ENCODE results near the gene MMP11. TPM values are rescaled to one million over a fixed set of nuclear protein-coding genes. Genes with fewer than 3 reads are reported as not detected.

MMP11 gene
- total and polyA plus RNA-seq, 11 donors, result 5.2 to 17.0 (median 10.4) TPM

GRCh38 chr22:23780146-23780748 lies 7.6 kb downstream of the MMP11 start:
- no peak for TF ChIP-seq POLR2A (IDR thresholded peaks at IDR 0.05)
- TF ChIP-seq CTCF (IDR thresholded peaks at IDR 0.05), result no peak
- no peak overlapping the region for H3K27ac ChIP-seq
- 88 to 93% (median 92%) methylated on average over 12 to 20 of the region's 20 CpGs for WGBS, 4 donors
- peaks cover 0 to 7% (median 0%) of the 10 kb centered on the region in 9 donors for H3K36me3 ChIP-seq
- peaks cover 0 to 17% (median 3%) of the 10 kb centered on the region in 12 donors for H3K4me1 ChIP-seq
- H3K9me3 ChIP-seq, result no peaks in the 10 kb centered on the region
- H3K27me3 ChIP-seq, result no peaks in the 10 kb centered on the region
- H3K4me3 ChIP-seq, result no peak overlapping the region
- DNase-seq (no peak), ATAC-seq (no peak)
- intact Hi-C loops (cut with DNase I), result no loop called here

- intact Hi-C loops (cut with DNase I), result no loop called here
- Histone ChIP-seq H3K4me3 (no peak overlapping the region), H3K27me3 (no peaks in the 10 kb centered on the region), H3K4me1 (peaks cover 0 to 15% (median 3%) of the 10 kb centered on the region in 12 donors), H3K27ac (no peak overlapping the region), H3K36me3 (peaks cover 0 to 7% (median 0%) of the 10 kb centered on the region in 9 donors), H3K9me3 (no peaks in the 10 kb centered on the region)
- TF ChIP-seq POLR2A (IDR thresholded peaks at IDR 0.05) (no peak), CTCF (IDR thresholded peaks at IDR 0.05) (no peak)
- DNase-seq, result no peak
- ATAC-seq, result no peak
- 81 to 90% (median 90%) methylated on average over 10 to 15 of the region's 15 CpGs for WGBS, 4 donors
Measured at GRCh38 chr22:23781065-23781464, 8.4 kb downstream of the MMP11 start.

GRCh38 chr22:23781511-23782183 lies 9.0 kb downstream of the MMP11 start:
- ATAC-seq, result no peak
- no peak for DNase-seq
- intact Hi-C loops (cut with DNase I), result no loop called here
- Histone ChIP-seq H3K4me3 (no peak overlapping the region), H3K4me1 (peaks cover 0 to 20% (median 8%) of the 10 kb centered on the region in 12 donors), H3K27ac (no peak overlapping the region), H3K27me3 (no peaks in the 10 kb centered on the region), H3K36me3 (peaks cover 0 to 7% (median 0%) of the 10 kb centered on the region in 9 donors), H3K9me3 (no peaks in the 10 kb centered on the region)
- TF ChIP-seq POLR2A (IDR thresholded peaks at IDR 0.05), result no peak
- TF ChIP-seq CTCF (IDR thresholded peaks at IDR 0.05), result no peak
- 65 to 87% (median 86%) methylated on average over 10 to 14 of the region's 14 CpGs for WGBS, 4 donors

GRCh38 chr22:23782252-23782651 lies 9.6 kb downstream of the MMP11 start:
- WGBS, 4 donors, result 74 to 97% (median 94%) methylated on average over 4 to 16 of the region's 16 CpGs
- H3K36me3 ChIP-seq, result peaks cover 0 to 7% (median 0%) of the 10 kb centered on the region in 9 donors
- no peaks in the 10 kb centered on the region for H3K27me3 ChIP-seq
- TF ChIP-seq POLR2A (IDR thresholded peaks at IDR 0.05) (no peak), CTCF (IDR thresholded peaks at IDR 0.05) (no peak)
- H3K9me3 ChIP-seq, result no peaks in the 10 kb centered on the region
- DNase-seq, result no peak
- H3K27ac ChIP-seq, result no peak overlapping the region
- intact Hi-C loops (cut with DNase I), result no loop called here
- no peak for ATAC-seq
- H3K4me3 ChIP-seq, result no peak overlapping the region
- peaks cover 0 to 20% (median 10%) of the 10 kb centered on the region in 12 donors for H3K4me1 ChIP-seq
